ENCODE results near the gene LY6G5C.

- TF ChIP-seq EZH2 (IDR thresholded peaks at IDR 0.05; ENCODE audit: borderline replicate concordance, low read depth, low read length) (no peak), CTBP1 (IDR thresholded peaks at IDR 0.05; ENCODE audit: borderline replicate concordance) (no peak), RBM39 (optimal IDR thresholded peaks at IDR 0.05; ENCODE audit: low read depth, low read length) (no peak), NBN (IDR thresholded peaks at IDR 0.05; ENCODE audit: low read depth) (no peak)
These were observed 10.8 kb upstream of the LY6G5C start for GRCh38 chr6:31691564-31692108.
